G401.6 (cell line): Measurements from ENCODE around the gene MAPK8IP2.
"Not testable (repeated sequence)": the region's sequence is repeated elsewhere in the genome, so short reads cannot be mapped to it uniquely, and the experiment has no call there.

Experiments
- FAIRE-seq: peaks from 2 replicates; lab custom pipeline; 2012; peaks lifted over from hg19 to GRCh38; lab: Jason Lieb, UNC

The MAPK8IP2 gene

DNA sequence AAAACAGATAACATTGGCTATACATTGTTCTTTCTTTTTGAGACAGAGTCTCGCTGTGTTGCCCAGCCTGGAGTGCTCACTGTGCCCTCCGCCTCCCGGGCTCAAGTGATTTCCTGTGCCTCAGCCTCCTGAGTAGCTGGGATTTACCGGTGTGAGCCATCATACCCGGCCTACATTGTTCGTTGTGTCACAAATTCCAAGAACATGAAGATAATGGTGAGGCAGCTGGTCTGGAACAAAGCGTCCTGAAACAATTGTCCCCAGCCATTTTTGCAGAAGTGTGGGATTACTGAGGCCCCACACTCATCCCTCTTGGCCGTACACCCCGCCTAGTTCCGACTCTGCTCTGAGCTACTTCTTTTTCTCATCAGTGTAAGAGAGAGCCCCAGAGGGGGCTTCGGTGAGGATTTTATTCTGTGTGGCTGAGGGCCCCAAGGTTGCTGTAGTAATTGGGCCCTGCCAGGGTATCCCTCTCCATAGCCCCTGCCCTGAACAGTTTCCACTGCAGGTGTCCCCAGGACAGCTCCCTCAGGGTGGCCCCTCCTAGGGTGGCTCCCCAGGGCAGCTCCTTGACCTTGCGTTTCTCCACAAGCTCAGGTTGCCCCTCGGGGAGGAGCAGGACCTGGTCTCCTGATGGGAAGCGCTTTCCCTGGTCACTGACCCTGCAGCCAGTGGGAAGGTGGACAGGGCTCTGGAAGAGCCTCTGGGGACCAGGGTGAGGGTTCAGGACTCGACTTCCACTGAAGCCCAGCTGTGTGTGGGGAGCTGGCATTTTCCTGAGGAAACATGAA lies 40.5 kb downstream of the MAPK8IP2 start:
- no peak for FAIRE-seq

DNA sequence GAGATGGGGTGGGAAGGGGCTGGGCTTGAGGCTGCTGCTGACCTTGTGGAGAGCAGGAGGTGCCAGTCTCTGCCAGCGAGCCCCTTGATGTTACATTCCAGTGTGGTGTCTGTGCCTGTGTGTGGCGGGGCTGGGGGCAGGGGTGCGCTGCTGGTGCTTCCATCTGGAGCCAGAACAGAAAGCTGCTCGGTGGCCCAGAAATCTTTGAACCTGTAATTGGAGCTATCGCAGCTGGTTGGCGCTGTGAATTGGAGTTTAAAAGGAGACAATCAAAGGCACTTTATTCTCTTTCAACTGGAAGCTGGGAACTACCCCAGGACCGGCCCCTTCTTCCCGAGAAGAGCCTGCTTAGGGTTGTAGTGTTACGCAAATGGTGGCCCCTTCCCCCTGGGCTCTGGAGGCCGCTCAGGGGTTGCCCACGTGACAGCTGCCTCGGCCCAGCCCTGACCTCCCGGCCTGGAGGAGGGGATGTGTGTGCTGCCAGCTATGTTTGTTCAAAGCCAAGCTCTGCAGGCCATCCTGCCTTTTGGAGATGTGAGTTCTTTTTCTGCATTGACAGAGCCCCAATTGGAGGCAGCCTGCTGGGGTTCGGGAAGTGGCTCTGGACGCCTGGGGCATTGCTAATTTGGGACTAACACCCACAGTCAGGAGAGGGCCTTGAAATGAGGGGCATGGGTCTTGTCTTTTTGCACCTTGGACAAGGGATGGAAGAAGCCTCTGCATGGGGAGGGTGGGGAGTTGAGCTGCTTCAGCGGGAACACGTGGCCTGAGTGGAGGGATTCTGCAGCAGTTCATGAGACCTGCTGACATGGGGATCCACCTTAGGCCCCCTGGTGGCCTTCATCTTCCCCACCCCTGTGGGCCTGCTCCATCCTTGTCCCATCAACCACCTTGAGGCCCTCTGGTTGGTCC lies 41.4 kb downstream of the MAPK8IP2 start:
- no peak for FAIRE-seq

DNA sequence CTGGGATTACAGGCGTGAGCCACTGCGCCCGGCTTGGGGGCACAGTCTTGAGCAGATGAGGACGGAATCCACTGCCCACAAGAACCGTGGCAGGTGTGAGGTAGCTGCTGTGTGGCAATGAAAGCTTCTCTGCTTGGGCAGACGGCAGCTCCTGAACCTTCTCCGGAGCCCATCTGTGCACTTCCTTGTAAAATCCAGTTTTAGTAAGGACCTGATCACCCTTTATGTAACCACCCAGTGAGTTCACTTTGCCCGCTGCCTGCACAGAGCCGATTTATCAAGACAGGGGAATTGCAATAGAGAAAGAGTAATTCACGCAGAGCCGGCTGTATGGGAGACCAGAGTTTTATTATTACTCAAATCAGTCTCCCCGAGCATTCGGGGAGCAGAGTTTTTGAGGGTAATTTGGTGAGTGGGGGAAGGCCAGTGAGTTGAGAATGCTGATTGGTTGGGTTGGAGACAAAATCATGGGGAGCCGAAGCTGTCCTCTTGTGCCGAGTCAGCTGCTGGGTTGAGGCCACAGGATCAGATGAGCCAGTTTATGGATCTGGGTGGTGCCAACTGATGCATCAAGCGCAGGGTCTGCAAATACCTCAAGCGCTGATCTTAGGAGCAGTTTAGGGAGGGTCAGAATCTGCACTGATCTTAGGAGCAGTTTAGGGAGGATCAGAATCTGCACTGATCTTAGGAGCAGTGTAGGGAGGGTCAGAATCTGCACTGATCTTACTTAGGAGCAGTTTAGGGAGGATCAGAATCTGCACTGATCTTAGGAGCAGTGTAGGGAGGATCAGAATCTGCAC lies 42.6 kb downstream of the MAPK8IP2 start:
- FAIRE-seq, result not testable (repeated sequence)

DNA sequence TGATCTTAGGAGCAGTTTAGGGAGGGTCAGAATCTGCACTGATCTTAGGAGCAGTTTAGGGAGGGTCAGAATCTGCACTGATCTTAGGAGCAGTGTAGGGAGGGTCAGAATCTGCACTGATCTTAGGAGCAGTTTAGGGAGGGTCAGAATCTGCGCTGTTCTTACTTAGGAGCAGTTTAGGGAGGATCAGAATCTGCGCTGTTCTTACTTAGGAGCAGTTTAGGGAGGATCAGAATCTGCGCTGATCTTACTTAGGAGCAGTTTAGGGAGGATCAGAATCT lies 43.2 kb downstream of the MAPK8IP2 start:
- FAIRE-seq, result peak; percentile 51

DNA sequence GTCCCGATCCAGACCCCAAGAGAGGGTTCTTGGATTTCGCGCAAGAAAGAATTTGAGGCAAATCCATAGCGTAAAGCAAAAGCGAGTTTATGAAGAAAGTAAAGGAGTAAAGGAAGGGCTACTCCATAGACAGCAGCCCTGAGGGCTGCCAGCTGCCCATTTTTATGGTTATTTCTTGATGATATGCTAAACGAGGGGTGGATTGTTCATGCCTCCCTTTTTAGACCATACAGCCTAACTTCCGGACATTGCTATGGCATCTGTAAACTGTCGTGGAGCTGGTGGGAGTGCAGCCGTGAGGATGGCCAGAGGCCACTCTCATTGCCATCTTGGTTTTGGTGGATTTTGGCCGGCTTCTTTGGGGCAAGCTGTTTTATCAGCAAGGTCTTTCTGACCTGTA lies 52.7 kb downstream of the MAPK8IP2 start:
- no peak for FAIRE-seq

DNA sequence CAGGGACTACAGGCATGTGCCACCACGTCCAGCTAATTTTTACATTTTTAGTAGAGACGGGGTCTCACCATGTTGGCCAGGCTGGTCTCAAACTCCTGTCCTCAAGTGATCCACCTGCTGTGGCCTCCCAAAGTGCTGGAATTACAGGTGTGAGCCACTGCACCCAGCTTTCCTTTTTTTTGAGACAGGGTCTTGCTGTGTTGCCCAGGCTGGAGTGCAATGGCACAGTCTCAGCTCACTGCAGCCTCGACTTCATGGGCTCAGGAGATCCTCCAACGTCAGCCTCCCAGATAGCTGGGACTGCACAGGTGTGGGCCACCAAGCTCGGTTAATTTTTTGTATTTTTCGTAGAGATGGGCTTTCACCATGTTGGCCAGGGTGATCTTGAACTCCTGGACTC lies 54.1 kb downstream of the MAPK8IP2 start:
- not testable (repeated sequence) for FAIRE-seq

DNA sequence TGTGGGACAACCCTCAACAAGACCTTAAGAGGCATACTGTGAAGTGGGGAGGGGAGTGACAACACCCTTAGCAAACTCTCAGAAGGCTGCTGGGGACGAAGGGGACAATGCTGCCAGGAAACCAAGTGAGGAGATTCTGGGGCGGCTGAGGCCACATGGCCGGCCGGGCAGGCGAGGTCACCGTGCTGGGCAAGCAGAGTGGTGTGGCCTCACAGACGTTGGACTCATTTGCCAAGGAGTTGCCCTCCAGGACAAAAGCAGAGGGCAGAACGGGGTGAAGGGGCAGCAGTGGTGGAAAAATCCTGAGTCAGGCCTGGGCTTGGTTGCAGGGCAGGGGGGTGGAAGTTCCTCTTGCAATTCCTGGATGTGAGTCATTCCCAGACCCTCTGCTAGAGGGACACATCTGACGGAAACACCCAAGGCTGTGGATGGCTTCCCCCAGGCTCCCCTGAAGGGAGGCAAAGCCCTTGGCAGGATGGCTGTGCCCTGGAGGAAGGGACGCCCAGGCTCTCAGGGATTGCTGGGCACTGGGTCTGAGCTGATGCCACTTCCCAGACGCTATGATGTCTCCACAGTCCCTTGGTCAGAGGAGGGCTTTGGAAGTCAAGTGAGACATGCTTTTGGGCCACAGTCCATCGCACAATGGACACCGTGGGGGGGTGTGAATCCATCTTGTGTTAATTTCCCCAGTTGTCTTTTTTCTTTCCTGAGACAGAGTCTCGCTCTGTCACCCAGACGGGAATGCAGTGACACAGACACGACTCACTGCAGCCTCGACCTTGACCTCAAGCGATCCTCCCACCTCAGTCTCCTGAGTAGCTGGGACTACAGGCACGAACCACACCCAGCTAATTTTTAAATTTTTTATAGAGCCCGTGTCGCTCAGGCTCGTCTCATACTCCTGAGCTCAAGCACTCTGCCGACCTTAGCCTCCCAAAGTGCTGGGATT lies 55.8 kb downstream of the MAPK8IP2 start:
- no peak for FAIRE-seq

DNA sequence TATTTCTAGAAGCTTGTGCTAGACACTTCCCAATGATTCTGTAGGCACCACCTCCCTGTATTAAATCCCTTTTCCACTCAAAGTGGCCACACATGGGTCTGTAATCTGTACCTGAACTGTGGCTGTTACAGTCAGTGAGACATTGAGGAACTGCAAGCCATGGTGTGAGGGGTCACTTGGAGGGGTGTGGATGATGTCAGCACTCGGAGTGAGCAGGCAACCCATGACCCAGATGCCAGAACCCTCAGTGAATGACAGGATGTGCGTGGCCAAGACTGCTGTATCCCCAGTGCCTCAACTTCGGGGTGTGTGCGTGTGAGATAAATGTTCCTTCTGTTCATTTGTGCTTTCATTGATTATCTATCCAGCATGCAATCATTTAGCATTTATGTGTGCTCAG lies 57.3 kb downstream of the MAPK8IP2 start:
- FAIRE-seq, result no peak

DNA sequence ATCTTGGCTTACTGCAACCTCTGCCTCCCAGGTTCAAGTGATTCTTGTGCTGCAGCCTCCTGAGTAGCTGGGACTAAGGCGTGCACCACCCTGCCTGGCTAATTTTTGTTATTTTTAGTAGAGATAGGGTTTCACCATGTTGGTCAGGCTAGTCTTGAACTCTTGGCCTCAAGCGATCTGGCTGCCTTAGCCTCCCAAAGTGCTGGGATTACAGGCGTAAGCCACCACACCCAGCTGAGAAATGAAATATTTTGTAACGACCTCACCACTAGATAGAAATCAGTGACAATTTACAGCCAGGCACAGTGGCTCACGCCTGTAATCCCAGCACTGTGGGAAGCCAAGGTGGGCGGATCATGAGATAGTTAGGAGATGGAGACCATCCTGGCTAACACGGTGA lies 59.1 kb downstream of the MAPK8IP2 start:
- FAIRE-seq, result not testable (repeated sequence)

DNA sequence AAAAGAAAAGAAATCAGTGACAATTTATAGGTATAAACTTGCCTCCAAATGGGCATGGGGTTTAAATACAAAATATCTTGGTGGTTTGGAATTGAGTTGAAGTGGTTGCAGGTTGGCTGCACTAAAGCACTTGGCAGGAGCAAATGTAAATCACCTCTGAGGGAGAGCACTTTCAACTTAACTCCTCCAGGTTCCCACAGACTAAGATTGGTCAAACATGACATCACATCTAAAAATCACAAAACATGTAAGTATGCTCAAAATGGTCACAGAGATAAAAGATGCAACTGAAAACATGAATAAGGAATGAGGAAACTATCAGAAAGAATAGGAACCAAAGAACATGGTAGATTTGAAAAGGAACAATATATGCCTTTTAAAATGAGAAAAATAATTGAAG lies 59.7 kb downstream of the MAPK8IP2 start:
- no peak for FAIRE-seq
